ENCODE measurements around the gene USP10.
A peak's percentile ranks its signal among the peaks of the same experiment; 100 is the strongest.

The USP10 gene

GRCh38 chr16:84800158-84800978, 100.6 kb downstream of the USP10 start:
- TF ChIP-seq CTCF (IDR thresholded peaks at IDR 0.05; ENCODE audit: poor library complexity, severe bottlenecking), result no peak

GRCh38 chr16:84803146-84803545, 103.3 kb downstream of the USP10 start:
- ATAC-seq (ENCODE audit: low read depth), result no peak
- Histone ChIP-seq H3K27ac (ENCODE audit: poor library complexity, severe bottlenecking) (no peak overlapping the region), H3K36me3 (ENCODE audit: low read depth) (no peaks in the 10 kb centered on the region), H3K9me3 (ENCODE audit: severe bottlenecking) (no peaks in the 10 kb centered on the region), H3K4me3 (ENCODE audit: severe bottlenecking) (no peak overlapping the region), H3K27me3 (ENCODE audit: insufficient read depth, poor library complexity, severe bottlenecking) (no peaks in the 10 kb centered on the region), H3K4me1 (ENCODE audit: insufficient read depth, poor library complexity, severe bottlenecking) (peaks cover 14% of the 10 kb centered on the region)
- TF ChIP-seq CTCF (IDR thresholded peaks at IDR 0.05; ENCODE audit: poor library complexity, severe bottlenecking), result no peak
- DNase-seq (ENCODE audit: low spot score), result no peak

More at GRCh38 chr16:84800158-84800978, 100.6 kb downstream of the USP10 start:
- DNase-seq (ENCODE audit: low spot score) (no peak), ATAC-seq (ENCODE audit: low read depth) (no peak)
- no peaks in the 10 kb centered on the region for H3K27me3 ChIP-seq (ENCODE audit: insufficient read depth, poor library complexity, severe bottlenecking)
- H3K4me3 ChIP-seq (ENCODE audit: severe bottlenecking), result no peak overlapping the region
- H3K27ac ChIP-seq (ENCODE audit: poor library complexity, severe bottlenecking), result no peak overlapping the region
- H3K9me3 ChIP-seq (ENCODE audit: severe bottlenecking), result no peaks in the 10 kb centered on the region
- no peaks in the 10 kb centered on the region for H3K36me3 ChIP-seq (ENCODE audit: low read depth)
- H3K4me1 ChIP-seq (ENCODE audit: insufficient read depth, poor library complexity, severe bottlenecking), result no peaks in the 10 kb centered on the region

GRCh38 chr16:84804326-84804725, 104.5 kb downstream of the USP10 start:
- Histone ChIP-seq H3K9me3 (ENCODE audit: severe bottlenecking) (no peaks in the 10 kb centered on the region), H3K27ac (ENCODE audit: poor library complexity, severe bottlenecking) (no peak overlapping the region), H3K4me3 (ENCODE audit: severe bottlenecking) (no peak overlapping the region), H3K27me3 (ENCODE audit: insufficient read depth, poor library complexity, severe bottlenecking) (no peaks in the 10 kb centered on the region), H3K4me1 (ENCODE audit: insufficient read depth, poor library complexity, severe bottlenecking) (peaks cover 14% of the 10 kb centered on the region), H3K36me3 (ENCODE audit: low read depth) (no peaks in the 10 kb centered on the region)
- no peak for DNase-seq (ENCODE audit: low spot score)
- ATAC-seq (ENCODE audit: low read depth), result no peak; the same call in 2 of the 3 replicates
- no peak for TF ChIP-seq CTCF (IDR thresholded peaks at IDR 0.05; ENCODE audit: poor library complexity, severe bottlenecking)

- no peak for DNase-seq (ENCODE audit: low spot score)
- H3K4me1 ChIP-seq (ENCODE audit: insufficient read depth, poor library complexity, severe bottlenecking), result peaks cover 14% of the 10 kb centered on the region
- peak; percentile 90 for ATAC-seq (ENCODE audit: low read depth)
- H3K4me3 ChIP-seq (ENCODE audit: severe bottlenecking), result no peak overlapping the region
- H3K9me3 ChIP-seq (ENCODE audit: severe bottlenecking), result no peaks in the 10 kb centered on the region
- no peaks in the 10 kb centered on the region for H3K27me3 ChIP-seq (ENCODE audit: insufficient read depth, poor library complexity, severe bottlenecking)
- no peaks in the 10 kb centered on the region for H3K36me3 ChIP-seq (ENCODE audit: low read depth)
- no peak for TF ChIP-seq CTCF (IDR thresholded peaks at IDR 0.05; ENCODE audit: poor library complexity, severe bottlenecking)
- peak overlapping the region; percentile 9 for H3K27ac ChIP-seq (ENCODE audit: poor library complexity, severe bottlenecking)
Measured at GRCh38 chr16:84806256-84806889, 106.6 kb downstream of the USP10 start.

- no peak for TF ChIP-seq CTCF (IDR thresholded peaks at IDR 0.05; ENCODE audit: poor library complexity, severe bottlenecking)
- H3K27me3 ChIP-seq (ENCODE audit: insufficient read depth, poor library complexity, severe bottlenecking), result no peaks in the 10 kb centered on the region
- peaks cover 14% of the 10 kb centered on the region for H3K4me1 ChIP-seq (ENCODE audit: insufficient read depth, poor library complexity, severe bottlenecking)
- no peak overlapping the region for H3K4me3 ChIP-seq (ENCODE audit: severe bottlenecking)
- ATAC-seq (ENCODE audit: low read depth), result no peak
- no peak overlapping the region for H3K27ac ChIP-seq (ENCODE audit: poor library complexity, severe bottlenecking)
- DNase-seq (ENCODE audit: low spot score), result no peak
- H3K9me3 ChIP-seq (ENCODE audit: severe bottlenecking), result no peaks in the 10 kb centered on the region
- H3K36me3 ChIP-seq (ENCODE audit: low read depth), result no peaks in the 10 kb centered on the region
Measured at GRCh38 chr16:84806890-84807258, 107.1 kb downstream of the USP10 start.
